DND-41 (cell line): ENCODE measurements around the gene EHBP1.

ENCODE experiments used
- ATAC-seq: fragments of 200-7000 bp; cut with Tn5 transposase; 3 replicates; pipeline ENCODE4 v1.9.1; 2021; ENCODE audit warnings: low read depth; ENCODE audit not compliant: insufficient read depth
- DNase-seq: peaks from one replicate; pipeline ENCODE4 v3.0.0-alpha.2; 2020
- H2AFZ ChIP-seq: 2 replicates; pipeline ENCODE4 v1.6.0; 2012; ENCODE audit warnings: low read depth, low read length
- H3K27ac ChIP-seq: 2 replicates; pipeline ENCODE4 v1.5.1; 2012; ENCODE audit warnings: low read length, inconsistent platforms
- H3K27me3 ChIP-seq: fragments of 200-600 bp; sonication (generic); 2 replicates; pipeline ENCODE4 v1.6.0; 2012; ENCODE audit warnings: low read length, mild to moderate bottlenecking, inconsistent platforms; ENCODE audit not compliant: insufficient read depth, poor library complexity
- H3K36me3 ChIP-seq: 2 replicates; pipeline ENCODE4 v1.5.1; 2012; ENCODE audit warnings: low read length, inconsistent platforms; ENCODE audit not compliant: insufficient read depth
- H3K4me1 ChIP-seq: 2 replicates; pipeline ENCODE4 v1.5.1; 2012; ENCODE audit warnings: mild to moderate bottlenecking, low read length; ENCODE audit not compliant: insufficient read depth
- H3K4me2 ChIP-seq: 2 replicates; pipeline ENCODE4 v1.6.0; 2012; ENCODE audit warnings: mild to moderate bottlenecking, moderate library complexity, low read length, inconsistent platforms; ENCODE audit not compliant: insufficient read depth
- H3K4me3 ChIP-seq, 2 experiments: fragments of 200-600 bp in 1 of 2; shearing (Covaris generic) in 1 of 2; 2 replicates each; pipeline ENCODE4 v1.5.1; 2012 to 2016; ENCODE audit warnings: inconsistent platforms in 2 of 2, low read length in 2 of 2, mild to moderate bottlenecking in 2 of 2, low read depth in 1 of 2, moderate library complexity in 1 of 2
- H3K79me2 ChIP-seq: 2 replicates; pipeline ENCODE4 v1.6.0; 2012; ENCODE audit warnings: low read length, inconsistent platforms; ENCODE audit not compliant: insufficient read depth
- H3K9ac ChIP-seq: 2 replicates; pipeline ENCODE4 v1.6.0; 2012; ENCODE audit warnings: low read depth, mild to moderate bottlenecking, inconsistent platforms, low read length, moderate library complexity
- H3K9me3 ChIP-seq: 2 replicates; pipeline ENCODE4 v1.5.1; 2012; ENCODE audit warnings: low read length, moderate library complexity, mild to moderate bottlenecking, inconsistent platforms; ENCODE audit not compliant: insufficient read depth, severe bottlenecking
- H4K20me1 ChIP-seq: 2 replicates; pipeline ENCODE4 v1.6.0; 2012; ENCODE audit warnings: low read length; ENCODE audit not compliant: insufficient read depth
- EZH2 ChIP-seq: IDR thresholded peaks from 3 replicates; pipeline ENCODE4 v1.6.1; 2012; ENCODE audit warnings: borderline replicate concordance, low read depth, mild to moderate bottlenecking, moderate library complexity, low read length, inconsistent platforms; ENCODE audit not compliant: severe bottlenecking
- TF ChIP-seq, protein P1 (sequence below): IDR thresholded peaks from 2 replicates; pipeline ENCODE4 v1.5.1; 2012; ENCODE audit warnings: borderline replicate concordance, low read length, moderate library complexity, mild to moderate bottlenecking; ENCODE audit not compliant: poor library complexity, severe bottlenecking; ENCODE audit errors: extremely low read depth

Gene EHBP1

DNA sequence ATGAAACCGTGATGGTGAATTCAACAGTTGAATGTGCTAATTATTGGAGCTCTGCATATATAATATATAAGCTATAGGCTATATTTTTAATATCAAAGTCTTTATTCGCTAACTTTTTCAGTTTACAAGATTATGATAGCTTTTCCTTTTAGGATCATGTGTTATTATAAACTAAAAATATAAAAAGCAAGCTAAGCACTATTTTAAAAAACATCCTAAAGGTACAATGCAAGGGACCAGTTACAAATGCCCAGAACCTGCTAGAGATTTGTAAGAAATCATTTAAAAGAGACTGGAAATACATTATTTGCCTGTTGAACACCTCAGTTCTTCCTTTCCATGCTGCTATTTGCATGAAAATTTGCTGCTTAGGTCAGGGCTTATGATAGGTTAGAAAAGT, 43.4 kb upstream of the EHBP1 start:
- Histone ChIP-seq H3K4me2 (no peak overlapping the region), H3K27ac (no peak overlapping the region)
- ATAC-seq: no peak

DNA sequence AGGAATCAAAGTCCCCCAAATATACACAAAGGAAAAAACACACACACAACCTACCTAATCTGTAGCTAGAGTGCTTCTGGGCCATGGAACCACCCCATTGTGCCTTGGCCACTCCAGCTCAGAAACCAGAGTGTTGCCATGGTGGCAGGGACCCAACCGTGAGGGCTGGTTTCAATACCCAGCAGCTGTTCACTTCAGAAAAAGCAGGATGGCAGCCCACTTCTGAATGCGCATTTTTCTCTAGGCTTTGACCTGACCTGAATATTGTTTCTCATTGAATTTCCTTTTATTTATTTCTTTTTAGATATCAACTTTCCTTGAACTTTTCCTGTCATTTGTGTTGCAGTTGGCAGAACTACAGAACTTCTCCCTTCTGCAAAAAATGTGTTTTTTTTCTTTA, 43.0 kb upstream of the EHBP1 start:
- H3K9me3 ChIP-seq: no peaks in the 10 kb centered on the region
- H3K4me1 ChIP-seq: no peaks in the 10 kb centered on the region
- DNase-seq (no peak), ATAC-seq (no peak)
- TF ChIP-seq, protein P1, sequence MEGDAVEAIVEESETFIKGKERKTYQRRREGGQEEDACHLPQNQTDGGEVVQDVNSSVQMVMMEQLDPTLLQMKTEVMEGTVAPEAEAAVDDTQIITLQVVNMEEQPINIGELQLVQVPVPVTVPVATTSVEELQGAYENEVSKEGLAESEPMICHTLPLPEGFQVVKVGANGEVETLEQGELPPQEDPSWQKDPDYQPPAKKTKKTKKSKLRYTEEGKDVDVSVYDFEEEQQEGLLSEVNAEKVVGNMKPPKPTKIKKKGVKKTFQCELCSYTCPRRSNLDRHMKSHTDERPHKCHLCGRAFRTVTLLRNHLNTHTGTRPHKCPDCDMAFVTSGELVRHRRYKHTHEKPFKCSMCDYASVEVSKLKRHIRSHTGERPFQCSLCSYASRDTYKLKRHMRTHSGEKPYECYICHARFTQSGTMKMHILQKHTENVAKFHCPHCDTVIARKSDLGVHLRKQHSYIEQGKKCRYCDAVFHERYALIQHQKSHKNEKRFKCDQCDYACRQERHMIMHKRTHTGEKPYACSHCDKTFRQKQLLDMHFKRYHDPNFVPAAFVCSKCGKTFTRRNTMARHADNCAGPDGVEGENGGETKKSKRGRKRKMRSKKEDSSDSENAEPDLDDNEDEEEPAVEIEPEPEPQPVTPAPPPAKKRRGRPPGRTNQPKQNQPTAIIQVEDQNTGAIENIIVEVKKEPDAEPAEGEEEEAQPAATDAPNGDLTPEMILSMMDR: no peak
- TF ChIP-seq EZH2: no peak
- H3K36me3 ChIP-seq: no peaks in the 10 kb centered on the region
- H3K4me3 ChIP-seq: no peak overlapping the region
- H2AFZ ChIP-seq: no peak overlapping the region
- no peak overlapping the region for H3K4me2 ChIP-seq
- no peak overlapping the region for H3K9ac ChIP-seq
- no peak overlapping the region for H3K27ac ChIP-seq
- no peaks in the 10 kb centered on the region for H3K79me2 ChIP-seq
- no peaks in the 10 kb centered on the region for H4K20me1 ChIP-seq
- no peaks in the 10 kb centered on the region for H3K27me3 ChIP-seq

More for the DNA sequence above, 43.4 kb upstream of the EHBP1 start:
- no peaks in the 10 kb centered on the region for H3K4me1 ChIP-seq
- no peak overlapping the region for H3K4me3 ChIP-seq
- no peaks in the 10 kb centered on the region for H3K9me3 ChIP-seq
- no peaks in the 10 kb centered on the region for H3K27me3 ChIP-seq
- no peak for TF ChIP-seq EZH2
- TF ChIP-seq, protein P1: no peak
- no peak overlapping the region for H3K9ac ChIP-seq
- H3K79me2 ChIP-seq: no peaks in the 10 kb centered on the region
- DNase-seq: no peak
- H3K36me3 ChIP-seq: no peaks in the 10 kb centered on the region
- H4K20me1 ChIP-seq: no peaks in the 10 kb centered on the region
- no peak overlapping the region for H2AFZ ChIP-seq

DNA sequence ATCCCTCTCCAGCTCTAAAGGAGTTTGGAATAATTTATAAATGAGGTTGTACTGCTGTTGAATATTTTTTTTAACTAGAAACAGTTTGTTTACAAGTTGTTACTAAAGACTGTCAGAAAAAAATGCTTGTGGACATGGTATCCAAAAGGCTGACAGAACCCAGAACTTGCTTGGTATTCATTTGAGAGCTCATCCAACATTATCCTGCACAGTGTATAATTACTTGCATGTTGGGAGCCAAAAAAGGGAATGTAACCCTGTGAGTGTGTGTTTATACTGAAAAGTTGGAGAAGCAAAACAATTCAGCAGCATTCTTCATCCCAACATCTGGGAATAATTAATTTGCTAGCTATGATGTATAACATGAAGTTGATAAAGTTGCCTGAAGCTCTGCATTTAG, 42.1 kb upstream of the EHBP1 start:
- Histone ChIP-seq H3K4me2 (no peak overlapping the region), H3K27me3 (no peaks in the 10 kb centered on the region)

More for the DNA sequence above, 42.1 kb upstream of the EHBP1 start:
- H3K36me3 ChIP-seq: no peaks in the 10 kb centered on the region
- no peaks in the 10 kb centered on the region for H3K9me3 ChIP-seq
- no peaks in the 10 kb centered on the region for H3K79me2 ChIP-seq
- no peak overlapping the region for H3K4me3 ChIP-seq
- DNase-seq: no peak
- ATAC-seq: no peak
- H3K27ac ChIP-seq: no peak overlapping the region
- TF ChIP-seq EZH2: no peak
- TF ChIP-seq, protein P1: no peak
- no peak overlapping the region for H2AFZ ChIP-seq
- H3K9ac ChIP-seq: no peak overlapping the region
- H4K20me1 ChIP-seq: no peaks in the 10 kb centered on the region
- no peaks in the 10 kb centered on the region for H3K4me1 ChIP-seq
